Fibroblast of mammary gland (primary cell): ENCODE data around the gene ZC3H4.

Source experiments
- DNase-seq: peaks from one replicate; pipeline ENCODE4 v3.0.0-alpha.2; 2010; ENCODE audit warnings: low read depth
- H3K4me3 ChIP-seq: 2 replicates; pipeline ENCODE4 v1.5.1; 2011; ENCODE audit warnings: low read depth, mild to moderate bottlenecking, low read length, moderate library complexity; ENCODE audit not compliant: control insufficient read depth
- TF ChIP-seq, protein P1 (sequence below): conservative IDR thresholded peaks from 2 replicates; pipeline ENCODE4 v1.5.1; 2011; ENCODE audit warnings: low read depth, low read length, inconsistent platforms; ENCODE audit not compliant: control insufficient read depth, insufficient read depth

ZC3H4 gene

DNA sequence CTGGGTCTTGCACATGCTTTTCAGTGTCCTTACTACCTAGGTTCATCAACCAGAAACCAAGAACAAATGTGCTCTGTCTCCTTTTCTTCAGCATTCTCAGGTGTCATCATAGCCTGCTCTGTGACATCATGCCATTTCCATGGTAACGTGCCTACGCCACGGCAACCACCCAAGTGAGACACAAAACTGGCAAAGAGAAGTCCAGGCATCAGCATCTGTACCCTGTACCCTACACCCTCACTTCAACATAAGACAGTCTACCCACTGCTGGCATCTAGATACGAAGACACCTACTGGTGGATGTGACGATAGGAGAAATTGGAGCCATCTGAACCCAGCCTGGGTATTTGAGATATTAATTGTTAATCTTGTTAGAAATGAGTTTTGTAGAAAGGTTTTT, 13.3 kb downstream of the ZC3H4 start:
- no peak overlapping the region for H3K4me3 ChIP-seq
- no peak for DNase-seq
- TF ChIP-seq, protein P1, sequence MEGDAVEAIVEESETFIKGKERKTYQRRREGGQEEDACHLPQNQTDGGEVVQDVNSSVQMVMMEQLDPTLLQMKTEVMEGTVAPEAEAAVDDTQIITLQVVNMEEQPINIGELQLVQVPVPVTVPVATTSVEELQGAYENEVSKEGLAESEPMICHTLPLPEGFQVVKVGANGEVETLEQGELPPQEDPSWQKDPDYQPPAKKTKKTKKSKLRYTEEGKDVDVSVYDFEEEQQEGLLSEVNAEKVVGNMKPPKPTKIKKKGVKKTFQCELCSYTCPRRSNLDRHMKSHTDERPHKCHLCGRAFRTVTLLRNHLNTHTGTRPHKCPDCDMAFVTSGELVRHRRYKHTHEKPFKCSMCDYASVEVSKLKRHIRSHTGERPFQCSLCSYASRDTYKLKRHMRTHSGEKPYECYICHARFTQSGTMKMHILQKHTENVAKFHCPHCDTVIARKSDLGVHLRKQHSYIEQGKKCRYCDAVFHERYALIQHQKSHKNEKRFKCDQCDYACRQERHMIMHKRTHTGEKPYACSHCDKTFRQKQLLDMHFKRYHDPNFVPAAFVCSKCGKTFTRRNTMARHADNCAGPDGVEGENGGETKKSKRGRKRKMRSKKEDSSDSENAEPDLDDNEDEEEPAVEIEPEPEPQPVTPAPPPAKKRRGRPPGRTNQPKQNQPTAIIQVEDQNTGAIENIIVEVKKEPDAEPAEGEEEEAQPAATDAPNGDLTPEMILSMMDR, result no peak

DNA sequence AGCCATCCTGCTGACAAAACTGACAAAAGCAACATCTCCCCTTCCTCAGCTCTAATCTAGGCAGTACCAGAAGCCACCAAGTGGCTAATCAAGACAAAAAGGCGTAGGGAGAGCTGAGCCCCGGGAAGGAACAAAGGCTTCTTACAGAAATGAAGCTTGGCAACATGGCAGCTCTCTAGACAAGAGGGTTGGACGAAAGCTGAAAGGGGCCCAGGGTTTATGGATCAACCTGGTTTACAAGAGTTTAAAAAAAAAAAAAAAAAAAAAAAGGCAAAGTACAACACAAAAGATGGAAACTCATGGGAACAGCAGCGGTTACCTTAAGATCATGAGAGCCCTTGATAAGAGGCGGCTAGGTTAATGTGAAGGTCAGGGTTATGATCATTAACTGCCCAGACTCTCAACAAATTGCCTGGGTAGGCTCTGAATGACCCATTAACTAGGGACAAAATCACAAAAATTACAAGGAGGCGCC, 14.0 kb downstream of the ZC3H4 start:
- H3K4me3 ChIP-seq, result no peak overlapping the region
- no peak for DNase-seq
- TF ChIP-seq, protein P1, result no peak

DNA sequence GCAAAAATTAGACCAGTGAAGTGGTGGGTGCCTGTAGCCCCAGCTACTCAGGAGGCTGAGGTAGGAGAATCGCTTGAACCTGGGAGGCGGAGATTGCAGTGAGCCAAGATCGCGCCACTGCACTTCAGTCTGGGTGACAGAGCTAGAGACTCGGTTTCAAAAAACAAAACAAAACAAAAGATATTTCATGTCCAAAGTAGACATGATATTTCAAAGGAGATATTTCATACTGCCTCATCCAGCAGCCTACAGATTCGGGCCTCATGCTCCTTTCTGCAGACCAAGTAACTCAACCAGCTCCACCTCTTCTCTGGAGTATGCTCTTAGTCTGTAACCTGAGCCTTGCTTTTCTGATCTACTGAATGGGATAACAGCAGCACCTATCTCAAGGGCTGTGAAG, 15.0 kb downstream of the ZC3H4 start:
- DNase-seq, result no peak
- H3K4me3 ChIP-seq, result no peak overlapping the region
- TF ChIP-seq, protein P1, result no peak

DNA sequence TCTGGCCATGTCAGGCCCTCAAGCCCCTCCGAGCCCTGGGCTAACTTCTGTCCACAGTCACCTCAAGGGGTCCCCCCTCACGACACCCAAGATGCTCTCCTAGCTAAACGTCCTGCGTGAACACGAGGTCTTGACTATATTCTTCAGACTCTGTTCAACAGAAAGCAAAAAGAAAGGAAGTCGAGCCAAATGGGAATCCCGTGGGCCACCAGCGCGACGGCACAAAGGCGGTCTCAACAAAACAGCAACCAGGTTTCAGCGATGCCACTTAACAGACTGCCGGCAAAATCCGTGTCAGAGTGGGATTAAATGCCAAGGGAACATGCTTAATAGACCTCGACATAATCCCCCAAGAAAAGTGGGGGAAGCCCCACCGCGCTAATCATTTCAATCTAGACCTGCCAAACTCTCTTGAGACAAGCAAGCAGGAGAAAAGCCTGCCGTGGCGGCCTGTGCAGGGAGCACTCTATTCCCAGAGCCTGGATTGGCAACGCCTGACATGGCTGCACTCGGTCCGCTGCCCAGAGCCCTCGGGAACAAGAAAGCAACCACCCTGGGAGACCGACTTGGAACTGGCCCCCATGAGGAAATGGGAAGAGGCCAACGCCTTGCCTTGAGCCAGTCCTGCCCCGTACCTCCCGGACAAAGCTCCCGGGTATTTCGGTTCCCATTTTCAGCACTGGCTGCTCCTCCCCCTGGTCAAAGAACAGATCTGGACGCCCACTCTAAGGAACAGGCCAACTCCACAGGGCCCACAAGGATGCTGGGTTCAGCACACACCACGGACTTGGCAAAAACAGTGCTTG, 16.0 kb downstream of the ZC3H4 start:
- TF ChIP-seq, protein P1, result no peak
- H3K4me3 ChIP-seq, result no peak overlapping the region
- peak; percentile 73 for DNase-seq

DNA sequence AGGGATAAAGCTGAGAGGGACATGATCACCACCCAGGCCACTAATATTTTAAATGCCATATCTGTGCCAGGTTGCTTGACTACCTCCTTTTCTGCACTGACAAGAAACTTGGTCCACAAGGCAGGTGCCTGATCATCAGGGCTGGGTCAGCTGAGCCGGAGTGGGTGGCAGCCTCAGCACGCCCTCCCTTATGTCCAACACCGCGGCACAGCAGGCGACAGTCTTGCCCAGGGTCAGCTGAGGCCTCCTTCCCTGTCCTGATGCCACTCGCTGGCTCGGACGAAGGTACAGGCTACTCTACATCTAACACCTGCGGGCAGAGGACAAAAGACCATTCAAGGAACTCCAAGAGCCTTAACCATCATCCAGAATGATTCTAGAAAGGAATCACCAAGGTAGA, 16.9 kb downstream of the ZC3H4 start:
- H3K4me3 ChIP-seq, result no peak overlapping the region
- DNase-seq, result no peak
- TF ChIP-seq, protein P1, result no peak

DNA sequence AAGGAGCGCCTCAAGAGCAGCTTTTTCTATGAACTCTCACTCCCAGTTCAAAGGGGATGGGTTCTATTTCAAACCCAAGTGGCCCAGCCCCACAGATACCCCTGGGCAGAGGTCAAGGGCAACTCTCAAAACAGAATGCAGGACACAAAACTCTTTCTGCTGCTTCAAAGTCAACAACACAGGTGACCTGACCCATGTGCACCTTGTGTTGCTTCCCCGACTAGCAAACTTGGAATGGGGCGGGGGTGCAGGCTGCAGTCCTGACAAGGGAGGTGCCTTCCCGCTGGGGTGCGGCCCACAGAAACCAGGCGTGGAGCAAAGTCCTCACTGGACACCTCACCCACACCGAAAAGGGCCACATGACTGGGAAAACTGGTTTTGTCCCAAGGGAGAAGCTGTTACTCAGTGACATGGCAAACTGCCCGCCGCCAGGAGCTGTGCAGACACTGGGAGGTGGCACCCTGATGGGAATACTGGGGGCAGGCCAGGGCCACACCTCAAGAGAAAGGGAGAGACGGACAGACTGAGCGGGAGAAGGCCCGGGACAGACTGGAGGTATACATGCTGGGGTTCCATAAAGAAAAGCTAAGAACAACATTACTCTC, 17.4 kb downstream of the ZC3H4 start:
- TF ChIP-seq, protein P1, result no peak

More for the DNA sequence above, 17.4 kb downstream of the ZC3H4 start:
- H3K4me3 ChIP-seq, result no peak overlapping the region
- no peak for DNase-seq
